IPS-18c (cell line): ENCODE measurements around the gene LHFPL3.

Experiments used
- H3K4me3 ChIP-seq: 2 replicates; pipeline ENCODE4 v1.7.0; 2013; ENCODE audit warnings: low read depth, mild to moderate bottlenecking, low read length, moderate library complexity; ENCODE audit not compliant: insufficient read depth
- H3K9me3 ChIP-seq: one replicate; pipeline ENCODE4 v1.6.1; 2013; ENCODE audit warnings: mild to moderate bottlenecking, low read length, moderate library complexity; ENCODE audit not compliant: control insufficient read depth, insufficient read depth

Gene LHFPL3

DNA sequence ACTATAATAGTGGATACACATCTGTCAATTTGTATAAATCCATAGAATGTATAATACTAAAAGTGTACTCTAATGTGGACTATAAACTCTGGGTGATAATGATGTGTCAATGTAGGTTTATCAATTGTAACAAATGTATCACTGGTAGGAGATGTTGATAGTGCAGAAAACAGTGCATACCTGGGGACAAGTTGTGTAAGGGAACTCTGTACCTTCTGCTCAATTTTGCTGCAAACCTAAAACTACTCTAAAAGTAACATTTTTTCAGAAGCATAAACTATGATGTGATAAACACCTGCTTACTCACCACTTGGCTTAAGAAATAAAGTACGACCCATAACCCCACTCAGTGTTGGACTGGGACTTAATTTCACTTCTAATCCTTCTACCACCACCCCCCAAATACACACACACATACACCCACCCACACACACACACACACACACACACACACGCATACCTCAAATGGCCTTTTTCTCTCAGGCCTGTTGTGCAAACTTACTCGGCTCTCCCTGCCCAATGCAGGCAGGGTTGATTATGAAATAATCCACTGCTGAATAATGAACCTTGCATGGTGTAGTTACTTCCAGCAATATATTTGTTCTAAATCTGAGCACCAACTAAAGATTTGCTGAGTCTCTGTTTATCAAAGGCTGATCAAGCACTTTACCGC, 531.5 kb downstream of the LHFPL3 start:
- Histone ChIP-seq H3K4me3 (no peak overlapping the region), H3K9me3 (no peaks in the 10 kb centered on the region)

GRCh38 chr7:104861729-104862390, 533.5 kb downstream of the LHFPL3 start:
- Histone ChIP-seq H3K4me3 (no peak overlapping the region), H3K9me3 (no peaks in the 10 kb centered on the region)

- H3K4me3 ChIP-seq, result no peak overlapping the region
- H3K9me3 ChIP-seq, result no peaks in the 10 kb centered on the region
Measured at GRCh38 chr7:104862719-104863118, 534.3 kb downstream of the LHFPL3 start.

- no peaks in the 10 kb centered on the region for H3K9me3 ChIP-seq
- H3K4me3 ChIP-seq, result no peak overlapping the region
Measured at GRCh38 chr7:104873401-104873800, 545.0 kb downstream of the LHFPL3 start.

GRCh38 chr7:104878577-104878976, 550.2 kb downstream of the LHFPL3 start:
- no peaks in the 10 kb centered on the region for H3K9me3 ChIP-seq
- H3K4me3 ChIP-seq, result no peak overlapping the region

DNA sequence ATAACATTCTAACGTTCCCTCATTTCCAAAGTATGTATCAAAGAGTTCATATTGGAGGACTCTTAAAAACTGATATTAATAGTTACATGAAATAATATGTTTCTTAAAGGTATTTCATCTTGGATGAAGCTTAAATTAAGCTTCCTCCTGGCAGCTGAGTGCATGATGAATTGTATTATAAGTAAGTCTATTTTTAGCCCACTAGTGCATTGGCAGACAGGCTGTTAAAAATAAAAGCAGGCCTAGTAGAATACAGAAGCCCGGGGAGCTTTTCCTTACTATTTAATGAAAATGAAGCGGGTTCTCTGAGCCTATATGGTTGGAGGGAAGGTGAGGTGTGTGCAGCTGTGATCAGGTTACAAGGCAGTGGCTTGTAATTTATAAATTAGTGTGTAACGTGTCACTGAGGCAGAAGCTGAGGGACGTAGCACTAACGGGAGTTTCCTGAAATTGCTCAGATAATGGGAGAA, 554.9 kb downstream of the LHFPL3 start:
- H3K4me3 ChIP-seq, result no peak overlapping the region
- no peaks in the 10 kb centered on the region for H3K9me3 ChIP-seq

GRCh38 chr7:104883718-104884452, 555.5 kb downstream of the LHFPL3 start:
- no peaks in the 10 kb centered on the region for H3K9me3 ChIP-seq
- no peak overlapping the region for H3K4me3 ChIP-seq

DNA sequence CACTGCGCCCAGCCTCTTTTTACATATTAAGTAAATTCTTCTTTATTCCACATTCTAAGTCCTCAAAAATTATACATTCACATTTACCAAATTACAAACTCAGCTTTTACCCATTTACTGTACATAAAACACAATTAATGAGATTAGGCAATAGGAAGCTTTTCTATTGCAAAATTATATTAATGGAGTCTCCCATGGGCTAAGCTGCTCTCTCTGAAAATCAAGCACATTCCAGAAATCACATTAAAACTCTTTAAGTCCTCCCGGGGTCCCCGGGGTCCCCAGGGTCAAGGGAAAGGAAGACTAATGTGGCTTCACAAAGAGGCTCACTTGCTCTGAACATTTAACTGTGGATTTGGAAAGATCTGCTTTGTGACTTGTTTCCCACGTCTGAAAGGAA, 558.2 kb downstream of the LHFPL3 start:
- peaks cover 1% of the 10 kb centered on the region for H3K9me3 ChIP-seq
- H3K4me3 ChIP-seq, result no peak overlapping the region

DNA sequence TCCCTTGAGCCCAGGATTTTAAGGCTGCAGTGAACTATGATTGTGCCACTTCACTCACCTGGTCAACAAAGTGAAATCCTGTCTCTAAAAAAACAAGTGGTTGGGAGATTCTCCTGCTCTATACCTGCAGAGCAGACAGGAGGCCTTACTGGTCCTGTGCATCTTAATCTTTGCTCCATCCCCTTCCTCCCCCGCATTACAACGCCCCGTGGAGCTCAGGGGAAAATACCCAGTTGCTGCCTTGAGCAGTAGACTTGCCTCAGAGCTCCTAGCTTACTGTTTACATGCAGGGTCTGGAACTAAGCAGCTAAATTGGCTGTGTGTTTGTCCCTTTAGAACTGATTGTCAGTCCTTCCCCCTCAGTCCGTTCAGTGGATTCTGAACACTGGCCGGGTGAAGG, 561.8 kb downstream of the LHFPL3 start:
- Histone ChIP-seq H3K4me3 (no peak overlapping the region), H3K9me3 (peaks cover 2% of the 10 kb centered on the region)

DNA sequence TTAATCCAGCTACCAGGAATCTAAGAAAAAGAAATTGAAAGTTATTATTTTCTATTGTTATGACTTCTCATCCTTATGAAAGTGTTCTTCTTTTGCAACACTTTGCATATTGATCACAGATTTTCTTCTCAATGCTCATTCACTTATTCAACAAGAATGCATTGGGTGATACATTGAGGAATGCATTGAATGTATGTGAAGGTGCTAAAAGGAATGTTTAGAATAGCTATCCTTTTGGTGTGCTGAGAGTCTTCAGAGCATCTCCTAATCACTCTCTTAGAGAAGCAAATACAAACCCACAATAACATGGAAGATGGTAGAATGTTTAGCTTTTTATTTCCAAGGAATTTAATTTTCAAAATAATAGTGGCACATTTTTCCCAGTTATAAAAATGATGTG, 563.5 kb downstream of the LHFPL3 start:
- H3K9me3 ChIP-seq, result peaks cover 2% of the 10 kb centered on the region
- no peak overlapping the region for H3K4me3 ChIP-seq

GRCh38 chr7:104894314-104894713, 565.9 kb downstream of the LHFPL3 start:
- H3K9me3 ChIP-seq, result peaks cover 2% of the 10 kb centered on the region
- no peak overlapping the region for H3K4me3 ChIP-seq

GRCh38 chr7:104894726-104895521, 566.5 kb downstream of the LHFPL3 start:
- Histone ChIP-seq H3K4me3 (no peak overlapping the region), H3K9me3 (peaks cover 2% of the 10 kb centered on the region)

GRCh38 chr7:104895522-104896236, 567.3 kb downstream of the LHFPL3 start:
- H3K9me3 ChIP-seq, result peaks cover 2% of the 10 kb centered on the region
- no peak overlapping the region for H3K4me3 ChIP-seq

DNA sequence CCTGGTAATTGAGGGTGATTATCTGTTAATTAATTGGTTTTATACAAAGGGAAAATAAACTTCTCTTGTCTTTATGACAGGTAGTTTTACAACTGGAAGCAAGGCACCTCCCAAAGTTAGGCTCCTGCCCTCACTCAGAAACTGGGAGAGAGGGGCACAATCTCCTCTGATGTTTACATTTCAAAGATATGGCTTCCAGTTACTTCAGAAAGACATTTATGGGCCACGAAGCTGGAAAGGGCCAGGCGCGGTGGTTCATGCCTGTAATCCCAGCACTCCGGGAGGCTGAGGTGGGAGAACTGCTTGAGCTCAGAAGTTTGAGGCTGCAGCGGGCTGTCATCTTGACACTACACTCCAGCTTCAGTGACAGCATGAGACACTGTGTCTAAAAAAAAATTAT, 570.0 kb downstream of the LHFPL3 start:
- no peaks in the 10 kb centered on the region for H3K9me3 ChIP-seq
- H3K4me3 ChIP-seq, result no peak overlapping the region

- Histone ChIP-seq H3K9me3 (no peaks in the 10 kb centered on the region), H3K4me3 (no peak overlapping the region)
Measured at GRCh38 chr7:104900525-104901239, 572.3 kb downstream of the LHFPL3 start.

DNA sequence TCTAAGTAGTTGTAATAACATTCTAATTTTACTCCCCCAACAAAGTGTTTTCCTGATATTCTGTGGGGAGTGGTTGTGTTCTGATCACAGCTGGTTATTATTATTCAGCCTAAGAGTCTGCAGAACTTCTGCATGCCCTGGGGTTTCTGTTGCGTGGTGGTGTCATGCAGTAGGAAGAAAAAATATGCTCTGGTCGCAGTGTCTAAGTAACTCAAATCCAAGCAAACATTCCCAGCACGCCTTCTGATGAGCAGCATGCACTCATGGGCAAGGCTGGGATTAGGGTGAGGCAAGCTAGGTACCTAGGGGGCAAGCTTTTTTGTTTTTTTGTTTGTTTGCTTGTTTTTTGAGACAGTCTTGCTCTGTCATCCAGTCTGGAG, 572.8 kb downstream of the LHFPL3 start:
- no peak overlapping the region for H3K4me3 ChIP-seq
- no peaks in the 10 kb centered on the region for H3K9me3 ChIP-seq
